Hindlimb muscle (tissue), 1 donor: ENCODE data around the gene DDIT4. TPM values are rescaled to one million over a fixed set of nuclear protein-coding genes. Genes with fewer than 3 reads are reported as not detected.
A peak's percentile ranks its signal among the peaks of the same experiment; 100 is the strongest.
"Not testable (repeated sequence)": the region's sequence is repeated elsewhere in the genome, so short reads cannot be mapped to it uniquely, and the experiment has no call there.

Experiments
- DNase-seq: peaks from one replicate; pipeline ENCODE4 v3.0.0-alpha.2; 2013
- polyA plus RNA-seq: library from polyadenylated mRNA; unstranded; fragments of 120-200 nt; gene quantifications from one replicate; pipeline ENCODE4 v1.2.1, GENCODE V29; 2013; ENCODE audit not compliant: insufficient read length

DDIT4 gene
- polyA plus RNA-seq, 1 donor: 63.5 TPM

- DNase-seq: not testable (repeated sequence)
Observed at GRCh38 chr10:72249176-72249862, 24.4 kb upstream of the DDIT4 start.

DNA sequence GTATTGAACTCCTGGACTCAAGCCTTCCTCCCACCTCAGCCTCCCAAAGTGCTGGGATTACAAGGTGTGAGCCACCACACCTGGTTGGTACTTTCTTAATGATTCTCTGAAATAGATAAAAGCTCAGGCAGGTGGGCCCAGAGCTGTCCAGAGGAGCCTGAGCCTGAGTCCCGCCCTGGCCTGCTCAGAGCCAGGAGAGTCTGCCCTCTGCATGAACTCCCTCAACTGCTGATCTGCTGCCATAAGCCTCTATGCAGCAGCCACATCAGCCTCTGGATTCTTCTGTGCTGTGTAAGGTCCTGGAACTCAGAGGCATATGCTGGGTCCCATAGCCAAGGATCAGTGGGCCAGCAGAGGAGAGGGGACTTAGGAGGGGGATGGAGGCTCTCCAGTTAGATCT is 23.1 kb upstream of the DDIT4 start:
- DNase-seq: peak; percentile 89

- DNase-seq: no peak
Observed at GRCh38 chr10:72251635-72252034, 22.1 kb upstream of the DDIT4 start.

- DNase-seq: peak; percentile 59
Observed at GRCh38 chr10:72252972-72253371, 20.8 kb upstream of the DDIT4 start.

- DNase-seq: no peak
Observed at GRCh38 chr10:72253578-72253977, 20.1 kb upstream of the DDIT4 start.

DNA sequence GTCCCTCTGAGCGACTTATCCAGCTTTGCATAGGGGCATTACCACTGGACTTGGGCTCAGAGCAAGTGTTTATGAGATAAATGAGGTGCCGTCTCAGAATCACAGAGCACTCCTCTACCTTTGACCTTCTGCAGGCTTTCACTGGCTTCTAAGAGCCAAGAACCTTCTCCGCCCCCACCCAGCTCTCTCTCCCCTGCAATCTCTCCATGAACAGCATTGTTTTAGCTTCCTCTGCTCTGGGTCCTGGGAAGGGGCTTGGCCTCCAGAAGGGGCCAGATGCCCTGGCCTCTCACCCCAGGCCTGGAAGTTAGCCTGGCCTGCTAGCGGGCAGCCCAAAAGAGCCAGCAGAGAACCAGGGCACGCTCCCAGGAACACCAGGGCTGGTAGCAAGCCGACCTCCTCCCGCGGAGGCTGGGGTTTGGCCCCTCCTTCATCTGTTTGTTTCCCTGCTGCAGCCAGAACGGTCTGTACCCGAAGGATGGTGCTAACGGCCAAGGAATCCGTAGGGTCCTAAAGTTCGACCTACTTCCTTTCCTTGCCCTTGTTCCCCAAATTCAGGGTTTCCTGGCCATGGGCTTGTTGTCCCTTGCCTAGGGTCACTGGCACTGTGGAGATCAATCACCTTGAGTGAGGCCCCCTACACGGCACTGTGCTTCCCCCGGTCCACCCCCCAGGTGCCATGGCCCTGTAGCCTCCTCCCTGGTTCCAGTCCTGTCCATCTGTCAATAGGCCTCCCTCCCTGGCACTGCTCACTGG is 18.7 kb upstream of the DDIT4 start:
- DNase-seq: peak; percentile 87

DNA sequence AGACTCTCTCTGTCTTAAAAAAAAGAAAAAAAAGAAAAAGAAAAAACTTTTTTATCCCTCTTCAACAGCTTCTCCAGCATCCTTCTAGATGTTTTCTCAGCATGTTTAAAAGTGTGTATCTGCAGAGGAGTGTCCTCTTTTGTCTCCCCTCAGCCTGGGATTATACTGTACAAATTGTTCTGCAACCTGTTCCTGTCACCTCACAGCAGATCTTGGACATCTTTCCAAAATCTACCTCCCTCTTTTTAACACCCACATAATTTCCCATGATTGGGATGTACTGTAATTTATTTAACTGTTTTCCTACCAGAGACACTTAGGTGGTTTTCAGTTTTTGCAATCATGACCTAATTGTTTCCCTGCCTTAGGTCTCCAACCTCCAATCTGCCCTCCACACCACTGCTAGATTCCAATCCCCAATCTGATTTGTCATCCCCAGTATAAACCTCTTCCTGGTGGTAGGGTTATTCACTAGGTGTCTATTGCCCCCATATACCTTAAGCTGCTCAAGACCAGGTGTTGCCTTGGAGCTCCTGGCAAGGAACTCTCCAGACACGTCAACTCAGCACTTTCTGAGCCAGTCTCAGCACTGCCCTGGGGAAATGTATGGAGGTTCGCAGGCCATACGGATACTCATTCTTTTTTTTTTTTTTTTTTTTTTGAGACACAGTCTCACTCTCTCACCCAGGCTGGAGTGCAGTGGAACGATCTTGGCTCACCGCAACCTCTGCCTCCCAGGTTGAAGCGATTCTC is 17.6 kb upstream of the DDIT4 start:
- DNase-seq: no peak

GRCh38 chr10:72257051-72257892 is 16.5 kb upstream of the DDIT4 start:
- no peak for DNase-seq

GRCh38 chr10:72258617-72259016 is 15.1 kb upstream of the DDIT4 start:
- no peak for DNase-seq

- DNase-seq: peak; percentile 69
Observed at GRCh38 chr10:72259491-72260238, 14.1 kb upstream of the DDIT4 start.

- DNase-seq: peak; percentile 90
Observed at GRCh38 chr10:72260239-72260975, 13.3 kb upstream of the DDIT4 start.

DNA sequence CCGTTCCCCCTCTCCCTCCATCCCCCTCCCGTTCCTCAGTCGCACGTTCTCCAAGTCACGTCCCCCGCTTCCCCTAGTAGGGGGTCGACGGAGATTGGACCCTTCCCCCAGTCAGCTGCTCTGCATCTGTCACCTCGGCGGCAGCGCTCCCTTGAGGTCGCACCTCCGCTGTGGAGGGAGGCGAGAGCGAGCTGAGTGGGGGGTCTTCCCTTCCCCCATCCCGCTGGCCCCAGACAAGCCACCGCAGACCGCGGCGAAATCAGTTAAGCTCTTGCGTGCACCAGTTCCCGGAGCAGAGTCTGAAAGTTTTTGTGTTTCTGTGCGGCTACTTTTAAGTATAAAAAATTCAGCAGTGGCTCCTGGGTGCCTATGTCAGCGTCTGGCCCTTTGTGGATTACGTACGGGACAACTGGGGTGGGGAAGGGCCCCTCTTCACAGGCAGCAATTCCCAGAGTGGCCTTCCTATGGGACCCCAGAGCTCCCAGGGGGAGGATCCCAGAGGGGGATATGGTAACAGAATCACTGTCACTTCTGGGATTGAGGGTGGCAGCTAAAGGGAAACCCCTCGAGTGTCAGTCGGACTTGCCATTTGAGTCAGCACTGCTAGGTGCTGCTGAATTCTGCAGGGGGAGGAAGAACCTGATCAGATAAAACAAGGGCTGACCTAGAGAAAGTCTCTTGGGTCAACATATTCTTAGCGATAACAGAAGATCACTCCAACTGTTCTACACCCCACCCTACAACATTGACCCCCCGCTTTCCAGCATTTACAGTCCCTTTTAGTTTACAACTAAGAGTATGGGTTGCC is 12.5 kb upstream of the DDIT4 start:
- no peak for DNase-seq

- DNase-seq: no peak
Observed at GRCh38 chr10:72261784-72262404, 11.8 kb upstream of the DDIT4 start.

DNA sequence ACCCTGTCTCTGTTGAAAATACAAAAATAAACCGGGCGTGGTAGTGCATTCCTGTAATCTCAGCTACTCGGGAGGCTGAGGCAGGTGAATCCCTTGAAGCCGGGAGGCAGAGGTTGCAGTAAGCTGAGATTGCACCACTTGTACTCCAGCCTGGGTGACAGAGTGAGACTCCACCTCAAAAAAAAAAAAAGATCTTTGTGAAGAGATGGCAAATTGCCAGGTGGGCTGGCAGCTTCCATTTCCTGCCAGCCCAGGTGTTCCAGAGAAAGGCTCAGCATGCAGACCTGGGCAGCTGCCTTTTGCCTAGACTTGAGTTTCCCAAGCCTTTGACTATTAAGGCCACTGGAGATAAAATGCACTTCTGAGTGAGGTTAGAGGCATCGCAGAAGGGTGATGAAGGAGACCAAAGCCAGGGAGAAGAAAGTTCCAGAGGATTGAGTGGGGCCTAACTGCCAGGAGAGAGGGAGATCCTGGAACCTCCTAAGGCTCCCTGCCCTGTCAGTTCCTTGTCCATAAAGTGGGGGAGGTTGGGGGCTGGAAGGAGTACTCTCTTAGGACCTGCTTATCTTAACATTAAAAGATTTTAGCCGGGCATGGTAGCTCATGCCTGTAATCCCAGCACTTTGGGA is 10.0 kb upstream of the DDIT4 start:
- DNase-seq: no peak

- DNase-seq: no peak
Observed at GRCh38 chr10:72264536-72264935, 9.2 kb upstream of the DDIT4 start.

- no peak for DNase-seq
Observed at GRCh38 chr10:72265508-72265907, 8.2 kb upstream of the DDIT4 start.

GRCh38 chr10:72265990-72266865 is 7.5 kb upstream of the DDIT4 start:
- no peak for DNase-seq

DNA sequence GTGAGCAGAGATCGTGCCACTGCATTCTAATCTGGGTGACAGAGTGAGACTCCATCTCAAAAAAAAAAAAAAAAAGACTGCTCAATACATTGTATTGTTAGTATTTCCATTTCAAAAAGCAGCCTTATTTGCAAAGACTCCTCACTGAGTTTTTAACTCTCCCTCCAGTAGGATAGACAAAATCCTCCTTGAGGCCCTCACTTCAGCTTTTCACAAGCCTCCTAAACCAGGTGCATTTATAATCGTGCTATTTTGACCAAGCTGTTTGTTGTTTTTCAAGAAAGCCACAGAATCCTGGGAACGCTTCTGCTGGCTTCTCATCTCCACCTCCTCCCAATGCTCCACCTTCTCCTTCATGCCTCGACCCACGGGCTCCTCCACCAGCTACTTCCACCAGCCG is 6.3 kb upstream of the DDIT4 start:
- DNase-seq: no peak
